ENCODE results near the gene SCYGR1.

- TF ChIP-seq EZH2 (IDR thresholded peaks at IDR 0.05; ENCODE audit: low read length): no peak
- no peak for TF ChIP-seq CTCF (optimal IDR thresholded peaks at IDR 0.05 in 1 of 3, IDR thresholded peaks at IDR 0.05 in 1 of 3, conservative IDR thresholded peaks at IDR 0.05 in 1 of 3; ENCODE audit: extremely low read depth in 1 of 3, insufficient read depth in 2 of 3, low read length in 3 of 3)
Measured at GRCh38 chr2:227344231-227344630, 43.5 kb downstream of the SCYGR1 start.

Data from keratinocyte (primary cell).